CD4-positive, alpha-beta T cell (primary cell): ENCODE results near the gene KRT82. TPM values are rescaled to one million over a fixed set of nuclear protein-coding genes. Genes with fewer than 3 reads are reported as not detected.

Experiments used
- ATAC-seq: fragments of 200-7000 bp; cut with Tn5 transposase; one replicate; pipeline ENCODE4 v1.10.0; 2022; ENCODE audit warnings: mild to moderate bottlenecking; ENCODE audit not compliant: poor library complexity
- CTCF ChIA-PET: fragments of 350-600 bp; sonication (Branson Sonifier 250); formaldehyde crosslinking; loops from one replicate; lab custom pipeline; 2021; ENCODE audit warnings: antibody characterized with exemption, inconsistent platforms; lab: Charles Lee
- POLR2A ChIA-PET: fragments of 350-600 bp; sonication (Branson Sonifier 250); formaldehyde crosslinking; loops from one replicate; lab custom pipeline; 2021; ENCODE audit warnings: antibody characterized with exemption, inconsistent platforms; lab: Charles Lee
- DNase-seq, 14 experiments: peaks; one replicate each; pipeline ENCODE4 v3.0.0-alpha.2; 2013 to 2020; ENCODE audit warnings: mixed read lengths in 2 of 14
- H3K27ac ChIP-seq, 2 donors: one replicate each; pipeline versions ENCODE4 v1.5.1 to v1.7.0; 2013; ENCODE audit warnings: low read length in 2 of 2, low read depth in 1 of 2, mild to moderate bottlenecking in 1 of 2
- H3K27me3 ChIP-seq, 2 experiments: 1 replicate in 1 of 2; 2 replicates in 1 of 2; pipeline versions ENCODE4 v1.6.1 to v1.7.0; 2013; ENCODE audit warnings: low read length in 2 of 2, control low read depth in 1 of 2, mild to moderate bottlenecking in 1 of 2, moderate library complexity in 1 of 2; ENCODE audit not compliant: insufficient read depth in 2 of 2, control insufficient read depth in 1 of 2
- H3K36me3 ChIP-seq: one replicate; pipeline ENCODE4 v1.6.1; 2013; ENCODE audit warnings: low read length, control low read depth; ENCODE audit not compliant: insufficient read depth
- H3K4me1 ChIP-seq: one replicate; pipeline ENCODE4 v1.6.1; 2013; ENCODE audit warnings: low read length, control low read depth; ENCODE audit not compliant: insufficient read depth
- H3K4me3 ChIP-seq: one replicate; pipeline ENCODE4 v1.5.1; 2013; ENCODE audit warnings: mild to moderate bottlenecking, low read length, moderate library complexity
- H3K9me3 ChIP-seq, 2 experiments: 1 replicate in 1 of 2; 2 replicates in 1 of 2; pipeline versions ENCODE4 v1.6.1 to v1.7.0; 2013; ENCODE audit warnings: low read length in 2 of 2, mild to moderate bottlenecking in 2 of 2, control low read depth in 1 of 2, moderate library complexity in 1 of 2; ENCODE audit not compliant: control insufficient read depth in 1 of 2, insufficient read depth in 1 of 2
- H3K27ac Mint-ChIP-seq: one replicate; pipeline ENCODE4 v1.8.0; 2020; ENCODE audit warnings: mixed read lengths
- H3K27me3 Mint-ChIP-seq: one replicate; pipeline ENCODE4 v1.8.0; 2021; ENCODE audit warnings: mixed read lengths
- H3K36me3 Mint-ChIP-seq: one replicate; pipeline ENCODE4 v1.8.0; 2021; ENCODE audit warnings: low read depth, mixed read lengths
- H3K4me1 Mint-ChIP-seq: one replicate; pipeline ENCODE4 v1.8.0; 2021; ENCODE audit warnings: low read depth, mixed read lengths
- H3K4me3 Mint-ChIP-seq: one replicate; pipeline ENCODE4 v1.8.0; 2020; ENCODE audit warnings: mild to moderate bottlenecking, mixed read lengths
- H3K9me3 Mint-ChIP-seq: one replicate; pipeline ENCODE4 v1.8.0; 2020; ENCODE audit warnings: mixed read lengths
- CTCF ChIP-seq: fragments of 200-600 bp; IDR thresholded peaks from one replicate; pipeline ENCODE4 v1.8.0; 2022; ENCODE audit warnings: antibody characterized with exemption, mild to moderate bottlenecking
- intact Hi-C, 2 experiments: fragments of 100-400 bp; cut with DNase I in 1 of 2; cut with micrococcal nuclease in 1 of 2; formaldehyde crosslinking; loops; one replicate each; pipeline versions ENCODE4 v1.15.1 to v1.9.0; 2023 to 2025; cut with DNase I, micrococcal nuclease
- total RNA-seq, 174 experiments: library from RNA in 2 of 174; stranded (reverse) in 2 of 174; gene quantifications; one replicate each; pipeline ENCODE4 v1.2.3 and lab custom pipeline; 2021 to 2026

The KRT82 gene
- total RNA-seq, 2 experiments from 2014 or later, result not detected

- Mint-ChIP-seq H3K27me3 (peaks cover 55% of the 10 kb centered on the region), H3K27ac (no peak overlapping the region)
These were observed 33.7 kb upstream of the KRT82 start for GRCh38 chr12:52439845-52440244.

DNA sequence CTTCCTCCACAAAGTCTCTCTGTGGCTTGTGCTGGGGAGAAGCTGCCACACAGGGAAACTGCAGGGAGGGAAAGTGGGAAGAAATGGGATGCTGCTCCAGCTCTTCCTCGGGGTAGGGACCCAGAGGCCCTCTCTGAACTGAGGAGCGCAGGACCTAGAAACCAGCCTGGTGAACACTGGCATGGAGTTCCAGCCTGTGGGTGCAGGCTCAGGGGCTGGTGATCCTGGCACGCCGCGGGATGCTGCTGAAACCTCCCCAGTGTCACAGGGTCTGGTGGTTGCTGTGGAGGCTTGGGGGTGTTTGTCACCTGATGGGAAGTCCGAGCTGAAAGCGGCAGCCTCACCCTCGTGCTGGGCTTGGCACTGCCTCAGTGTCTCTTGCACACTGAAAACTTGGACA lies 33.3 kb upstream of the KRT82 start:
- Histone ChIP-seq H3K27ac (no peak overlapping the region), H3K36me3 (no peaks in the 10 kb centered on the region), H3K9me3 (no peaks in the 10 kb centered on the region), H3K4me1 (no peaks in the 10 kb centered on the region), H3K27me3 (peaks cover 6 to 10% of the 10 kb centered on the region in 2 experiments), H3K4me3 (no peak overlapping the region)
- no peak overlapping the region for H3K4me3 Mint-ChIP-seq
- intact Hi-C loops, result no loop called here
- H3K27me3 Mint-ChIP-seq, result peaks cover 60% of the 10 kb centered on the region
- POLR2A ChIA-PET, result no interaction called here
- H3K27ac Mint-ChIP-seq, result no peak overlapping the region
- no peaks in the 10 kb centered on the region for H3K36me3 Mint-ChIP-seq
- CTCF ChIA-PET, result no interaction called here
- H3K4me1 Mint-ChIP-seq, result no peaks in the 10 kb centered on the region
- ATAC-seq (no peak), DNase-seq (no peak)
- TF ChIP-seq CTCF, result no peak
- H3K9me3 Mint-ChIP-seq, result no peaks in the 10 kb centered on the region

More at GRCh38 chr12:52439845-52440244, 33.7 kb upstream of the KRT82 start:
- Mint-ChIP-seq H3K4me1 (no peaks in the 10 kb centered on the region), H3K9me3 (no peaks in the 10 kb centered on the region), H3K4me3 (no peak overlapping the region), H3K36me3 (no peaks in the 10 kb centered on the region)
- ATAC-seq, result no peak
- Histone ChIP-seq H3K27ac (no peak overlapping the region), H3K4me3 (no peak overlapping the region), H3K27me3 (peaks cover 6 to 10% of the 10 kb centered on the region in 2 experiments), H3K4me1 (no peaks in the 10 kb centered on the region), H3K36me3 (no peaks in the 10 kb centered on the region), H3K9me3 (no peaks in the 10 kb centered on the region)
- ChIA-PET CTCF (no interaction called here), POLR2A (no interaction called here)
- intact Hi-C loops, result no loop called here
- DNase-seq, result no peak
- TF ChIP-seq CTCF, result no peak

DNA sequence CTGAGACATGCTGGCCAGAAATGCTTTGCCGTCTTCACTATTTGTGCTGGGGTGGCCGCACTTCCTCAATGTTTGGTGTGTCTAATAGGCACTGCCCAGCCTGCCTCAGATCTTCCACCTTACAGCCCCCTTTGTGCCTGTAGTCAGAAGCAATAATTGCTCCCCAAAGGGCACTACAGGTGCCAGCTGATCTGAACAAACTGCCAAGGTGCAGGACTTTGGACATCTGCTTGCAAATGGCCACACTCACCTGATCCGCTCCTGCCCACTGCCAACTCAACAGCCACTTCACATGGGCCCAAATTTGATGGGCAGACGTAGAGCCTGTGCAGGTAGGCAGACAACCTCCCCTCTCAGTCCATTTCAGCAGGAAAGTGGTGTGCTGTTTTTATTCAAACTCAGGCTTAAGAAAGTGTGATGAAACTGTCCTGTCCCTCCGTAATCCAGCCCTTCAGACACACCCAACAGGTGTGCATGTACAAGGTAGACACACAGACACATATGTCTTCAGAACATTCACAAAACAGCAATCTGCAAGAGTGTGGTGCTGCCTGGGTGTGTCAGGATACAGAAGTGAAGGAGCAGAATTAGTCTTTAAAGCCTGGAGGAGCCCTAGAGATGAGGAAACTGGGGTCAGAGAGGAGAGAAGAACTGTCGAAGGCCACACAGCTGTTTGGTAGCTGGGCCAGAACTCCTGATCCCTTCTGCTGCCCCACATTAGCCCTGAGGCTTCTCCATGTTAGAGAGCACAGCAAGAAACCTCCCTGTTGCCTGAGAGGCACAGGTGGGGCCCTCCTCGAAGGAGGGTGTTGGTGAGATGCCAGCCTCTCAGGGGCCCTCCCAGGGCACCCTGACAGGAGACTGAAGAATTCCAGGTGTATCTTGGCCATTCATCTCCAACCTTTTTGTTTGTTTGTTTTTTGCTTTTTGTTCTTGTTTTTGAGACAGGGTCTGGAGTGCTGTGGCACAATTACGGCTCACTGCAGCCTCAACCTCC lies 32.5 kb upstream of the KRT82 start:
- ChIA-PET POLR2A (no interaction called here), CTCF (no interaction called here)
- no peaks in the 10 kb centered on the region for H3K9me3 Mint-ChIP-seq
- TF ChIP-seq CTCF, result no peak
- DNase-seq (no peak), ATAC-seq (no peak)
- no peaks in the 10 kb centered on the region for H3K36me3 Mint-ChIP-seq
- Histone ChIP-seq H3K36me3 (no peaks in the 10 kb centered on the region), H3K4me3 (no peak overlapping the region), H3K4me1 (no peaks in the 10 kb centered on the region), H3K27ac (no peak overlapping the region), H3K9me3 (no peaks in the 10 kb centered on the region), H3K27me3 (peaks cover 4 to 6% of the 10 kb centered on the region in 2 experiments)
- H3K27me3 Mint-ChIP-seq, result peaks cover 55% of the 10 kb centered on the region
- intact Hi-C loops, result no loop called here
- no peaks in the 10 kb centered on the region for H3K4me1 Mint-ChIP-seq
- H3K27ac Mint-ChIP-seq, result no peak overlapping the region
- no peak overlapping the region for H3K4me3 Mint-ChIP-seq
